Astrocyte of the cerebellum (primary cell): ENCODE data around the gene ATOSB.

Experiments
- DNase-seq: peaks from one replicate; pipeline ENCODE4 v3.0.0-alpha.2; 2011; ENCODE audit warnings: low read depth
- H3K4me3 ChIP-seq: 2 replicates; pipeline ENCODE4 v1.5.1; 2011; ENCODE audit warnings: mild to moderate bottlenecking, low read depth, low read length, moderate library complexity
- in situ Hi-C: cut with HindIII; loops from 2 replicates; pipeline ENCODE4 v1.10.0; 2017; ENCODE audit warnings: low sequenced_read_pairs
- TF ChIP-seq, protein P1 (sequence below): IDR thresholded peaks from 2 replicates; pipeline ENCODE4 v1.5.1; 2012; ENCODE audit warnings: low read length, low read depth, moderate library complexity, mild to moderate bottlenecking; ENCODE audit errors: missing control alignments

ATOSB gene

DNA sequence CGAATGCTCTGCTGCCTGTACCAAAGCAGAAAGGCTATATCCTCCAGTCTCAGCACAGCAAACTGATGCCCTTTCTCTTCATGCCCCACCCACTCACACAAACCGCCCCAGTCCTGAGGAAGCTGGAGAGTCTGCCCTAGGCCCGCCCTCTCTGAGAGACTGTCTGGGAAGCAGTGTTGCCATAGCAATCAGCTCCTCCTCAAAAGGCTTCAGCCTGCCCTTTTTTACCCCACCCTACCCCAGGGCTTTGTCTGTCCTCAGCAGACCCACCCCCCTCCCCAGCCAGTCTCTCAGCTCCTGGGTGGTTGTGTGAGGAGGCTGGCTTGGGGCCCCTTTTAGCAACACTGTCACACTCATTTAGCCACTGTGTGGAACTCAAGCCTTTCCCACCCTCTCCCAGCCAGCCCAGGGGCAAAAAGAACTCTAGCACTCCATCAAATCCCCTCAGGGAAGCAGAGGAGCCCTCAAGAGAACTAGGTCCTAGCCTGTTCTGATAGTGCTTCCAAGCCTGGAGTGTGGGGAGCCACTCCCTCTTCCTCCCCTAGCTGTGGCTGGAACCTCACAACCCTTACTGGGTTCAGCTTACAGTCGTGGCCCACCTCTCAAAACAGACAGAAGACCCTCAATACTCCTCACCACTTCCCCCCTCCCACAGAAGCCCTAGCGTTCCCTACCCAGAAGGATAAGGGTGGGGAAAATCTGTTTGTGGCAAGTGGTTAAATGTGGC, 1.4 kb downstream of the ATOSB start:
- peak overlapping the region; percentile 68 for H3K4me3 ChIP-seq
- TF ChIP-seq, protein P1, sequence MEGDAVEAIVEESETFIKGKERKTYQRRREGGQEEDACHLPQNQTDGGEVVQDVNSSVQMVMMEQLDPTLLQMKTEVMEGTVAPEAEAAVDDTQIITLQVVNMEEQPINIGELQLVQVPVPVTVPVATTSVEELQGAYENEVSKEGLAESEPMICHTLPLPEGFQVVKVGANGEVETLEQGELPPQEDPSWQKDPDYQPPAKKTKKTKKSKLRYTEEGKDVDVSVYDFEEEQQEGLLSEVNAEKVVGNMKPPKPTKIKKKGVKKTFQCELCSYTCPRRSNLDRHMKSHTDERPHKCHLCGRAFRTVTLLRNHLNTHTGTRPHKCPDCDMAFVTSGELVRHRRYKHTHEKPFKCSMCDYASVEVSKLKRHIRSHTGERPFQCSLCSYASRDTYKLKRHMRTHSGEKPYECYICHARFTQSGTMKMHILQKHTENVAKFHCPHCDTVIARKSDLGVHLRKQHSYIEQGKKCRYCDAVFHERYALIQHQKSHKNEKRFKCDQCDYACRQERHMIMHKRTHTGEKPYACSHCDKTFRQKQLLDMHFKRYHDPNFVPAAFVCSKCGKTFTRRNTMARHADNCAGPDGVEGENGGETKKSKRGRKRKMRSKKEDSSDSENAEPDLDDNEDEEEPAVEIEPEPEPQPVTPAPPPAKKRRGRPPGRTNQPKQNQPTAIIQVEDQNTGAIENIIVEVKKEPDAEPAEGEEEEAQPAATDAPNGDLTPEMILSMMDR, result no peak
- in situ Hi-C loops, result no loop called here
- peak; percentile 76 for DNase-seq

DNA sequence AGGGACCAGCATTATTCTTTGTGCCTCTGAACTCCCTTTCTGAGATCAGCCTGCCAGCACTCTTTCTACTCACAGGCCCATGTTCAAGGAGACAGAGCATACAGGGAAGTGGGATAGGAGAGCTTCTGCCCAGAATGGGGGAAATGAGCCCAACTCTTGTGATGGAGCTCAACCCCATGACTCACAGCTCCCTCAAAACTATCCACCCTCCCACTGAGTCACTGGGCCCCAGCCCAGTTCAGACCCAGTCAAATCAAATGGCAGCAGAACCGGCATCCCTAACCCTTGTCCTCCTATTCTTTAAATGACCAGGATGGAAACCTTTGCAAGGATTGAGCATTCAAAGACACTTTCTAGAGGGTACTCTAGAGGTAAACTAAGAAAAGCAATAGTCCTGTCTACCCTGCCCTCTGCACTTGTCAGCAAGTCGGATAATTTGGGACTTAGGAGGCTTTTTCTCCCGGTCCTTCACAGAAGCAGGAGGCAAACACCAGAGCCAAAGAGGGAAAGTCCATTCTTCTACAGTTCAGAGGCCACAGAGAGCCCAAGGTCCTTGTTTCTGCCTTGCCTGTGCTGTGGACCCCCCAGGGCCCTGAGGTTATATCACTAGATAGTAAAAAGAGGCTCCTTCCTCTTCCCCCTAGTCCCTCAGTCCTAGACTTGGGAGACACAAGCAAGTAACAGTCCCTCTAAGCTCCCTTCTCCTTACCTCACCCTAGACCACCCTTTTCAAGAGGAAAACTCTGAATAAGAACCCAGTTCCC, 3.2 kb downstream of the ATOSB start:
- no peak for DNase-seq
- TF ChIP-seq, protein P1, result no peak
- in situ Hi-C loops, result no loop called here
- H3K4me3 ChIP-seq, result peak overlapping the region; percentile 28

DNA sequence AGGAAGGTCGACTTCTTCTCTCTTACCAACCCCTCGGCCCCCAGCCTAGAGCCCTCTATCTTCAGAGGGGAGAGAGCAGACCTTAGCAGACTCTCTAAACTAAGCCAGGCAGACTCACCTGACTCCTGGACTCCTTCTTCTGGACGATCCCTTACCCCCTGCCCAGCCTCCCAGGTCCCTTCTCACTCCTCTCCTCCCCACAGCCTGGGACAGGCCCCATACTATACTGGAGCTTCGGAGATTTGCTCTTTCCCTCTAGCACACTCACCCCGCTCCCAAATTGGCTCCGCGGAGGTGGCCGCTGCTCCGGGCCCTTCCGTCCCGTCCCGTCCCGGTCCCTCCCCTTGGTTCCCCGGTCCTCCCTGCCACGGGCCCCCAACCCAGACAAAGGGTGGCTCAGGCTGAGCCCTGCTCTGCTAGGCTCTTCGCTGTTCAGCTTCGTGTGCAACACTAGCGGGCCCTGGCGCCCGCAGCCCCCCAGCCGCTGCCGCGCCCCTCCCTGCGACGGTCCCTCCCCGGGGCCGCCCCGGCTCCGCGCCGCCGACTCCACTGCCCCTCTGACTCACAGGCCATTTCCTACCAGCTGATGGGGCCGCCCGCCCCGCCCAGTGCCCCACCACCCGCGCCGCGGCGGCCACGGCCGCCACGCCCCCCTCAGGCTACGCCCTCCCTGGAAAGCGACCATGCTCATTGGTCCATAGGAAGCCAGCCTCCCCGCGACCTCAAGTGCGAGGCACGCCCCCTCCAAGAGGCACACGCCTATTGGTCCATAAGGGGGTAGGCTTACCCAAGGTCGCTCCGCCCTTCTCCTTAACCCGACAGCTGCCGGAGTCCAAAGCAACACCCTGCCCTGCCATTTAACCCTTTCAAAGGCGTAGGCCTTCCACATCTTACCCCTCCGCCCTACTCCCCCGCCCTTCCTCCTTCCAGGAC, 4.4 kb downstream of the ATOSB start:
- TF ChIP-seq, protein P1, result no peak
- peak; percentile 97 for DNase-seq
- in situ Hi-C loops, result no loop called here
- peak overlapping the region; percentile 84 for H3K4me3 ChIP-seq

DNA sequence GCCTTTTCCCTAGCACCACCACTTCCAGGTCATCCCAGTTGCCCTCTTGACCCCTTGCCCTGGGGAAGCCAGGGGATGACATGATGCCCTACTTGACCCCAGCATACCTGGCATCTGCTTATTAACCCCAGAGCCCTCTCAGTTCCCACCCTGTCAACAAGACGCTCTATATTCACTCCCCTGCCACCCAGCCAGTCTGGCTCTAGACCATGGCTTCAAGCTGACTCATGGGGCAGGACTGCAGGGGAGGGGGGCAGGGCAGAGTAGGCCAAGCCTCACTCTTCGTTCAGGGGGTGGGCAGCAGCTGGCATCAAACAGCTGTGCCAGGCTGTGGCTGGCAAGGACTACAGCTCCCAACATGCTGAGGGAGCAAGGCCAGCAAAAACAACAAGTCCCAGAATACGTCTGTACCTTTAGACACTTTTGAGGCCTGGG, 5.3 kb downstream of the ATOSB start:
- TF ChIP-seq, protein P1, result no peak
- peak overlapping the region; percentile 84 for H3K4me3 ChIP-seq

DNA sequence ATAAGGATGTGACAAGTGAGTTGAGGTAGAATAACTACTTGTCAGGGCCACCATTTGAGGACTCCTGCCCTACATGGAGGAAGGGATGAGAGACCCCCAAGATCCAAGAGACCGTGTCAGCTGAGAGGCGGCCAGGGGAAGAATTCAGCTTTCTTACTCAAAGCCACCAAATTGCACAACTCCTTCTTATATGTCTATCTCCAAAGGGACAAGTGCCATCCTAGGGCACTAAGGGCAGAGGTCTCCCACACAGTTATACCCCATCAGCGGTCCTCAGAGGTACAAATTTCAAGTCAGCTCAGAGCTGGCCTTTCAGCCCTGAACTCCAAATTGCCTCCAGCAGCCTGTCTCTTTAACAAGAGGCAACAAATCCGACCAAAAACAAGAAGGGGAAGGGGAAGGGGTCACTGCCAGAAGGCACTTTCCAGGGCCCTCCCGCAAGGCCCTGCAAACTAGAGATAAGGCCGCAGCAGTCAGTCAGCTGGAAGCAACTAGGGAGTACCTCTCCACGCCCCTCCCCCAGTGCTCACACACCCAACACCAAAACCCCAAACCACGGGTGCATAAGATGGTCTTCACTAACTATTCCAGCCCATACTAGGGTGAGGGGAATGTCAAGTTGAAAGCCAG, 6.6 kb downstream of the ATOSB start:
- H3K4me3 ChIP-seq, result no peak overlapping the region
- TF ChIP-seq, protein P1, result no peak
- in situ Hi-C loops, result no loop called here
- DNase-seq, result no peak

More for the DNA sequence above, 5.3 kb downstream of the ATOSB start:
- in situ Hi-C loops, result no loop called here
- no peak for DNase-seq
